Measurements from ENCODE around the gene SLC43A2. TPM values are rescaled to one million over a fixed set of nuclear protein-coding genes. Genes with fewer than 3 reads are reported as not detected.

Gene SLC43A2
- total RNA-seq, 1 experiment from 2014 or later, result 11.0 TPM

- TF ChIP-seq ZNF532 (CRISPR knock-in tag; IDR thresholded peaks at IDR 0.05; ENCODE audit: borderline replicate concordance), result no peak
- TF ChIP-seq ZNF232 (CRISPR knock-in tag; IDR thresholded peaks at IDR 0.05), result no peak
- no peak for TF ChIP-seq ZNF138 (CRISPR knock-in tag; conservative IDR thresholded peaks at IDR 0.05)
- TF ChIP-seq ZBTB21 (CRISPR knock-in tag; IDR thresholded peaks at IDR 0.05; ENCODE audit: borderline replicate concordance), result no peak
- no peak for TF ChIP-seq NFE2L1 (CRISPR knock-in tag; IDR thresholded peaks at IDR 0.05)
- no peak for TF ChIP-seq GABPB1 (CRISPR knock-in tag; IDR thresholded peaks at IDR 0.05)
- TF ChIP-seq SOX15 (CRISPR knock-in tag; IDR thresholded peaks at IDR 0.05), result no peak
- no peak for TF ChIP-seq TEAD4 (CRISPR knock-in tag; IDR thresholded peaks at IDR 0.05)
- TF ChIP-seq KAT7 (CRISPR knock-in tag; IDR thresholded peaks at IDR 0.05; ENCODE audit: borderline replicate concordance), result no peak
- no peak for TF ChIP-seq NR3C1 (CRISPR knock-in tag; conservative IDR thresholded peaks at IDR 0.05; ENCODE audit: low read depth)
- TF ChIP-seq PREB (CRISPR knock-in tag; IDR thresholded peaks at IDR 0.05; ENCODE audit: borderline replicate concordance), result no peak
- no peak for TF ChIP-seq FOXP1 (CRISPR knock-in tag; IDR thresholded peaks at IDR 0.05; ENCODE audit: borderline replicate concordance)
- no peak for TF ChIP-seq AR (CRISPR knock-in tag; IDR thresholded peaks at IDR 0.05)
- TF ChIP-seq CREB1 (CRISPR knock-in tag; IDR thresholded peaks at IDR 0.05), result no peak
- TF ChIP-seq TP53 (CRISPR knock-in tag; IDR thresholded peaks at IDR 0.05), result no peak
- TF ChIP-seq ZNF512 (CRISPR knock-in tag; IDR thresholded peaks at IDR 0.05; ENCODE audit: borderline replicate concordance), result no peak
- no peak for TF ChIP-seq SMAD4 (CRISPR knock-in tag; IDR thresholded peaks at IDR 0.05)
- no peak for TF ChIP-seq MXD4 (CRISPR knock-in tag; IDR thresholded peaks at IDR 0.05; ENCODE audit: borderline replicate concordance)
- no peak for TF ChIP-seq ZNF423 (CRISPR knock-in tag; IDR thresholded peaks at IDR 0.05)
- H3K36me3 Mint-ChIP-seq, result peaks cover 41% of the 10 kb centered on the region
- H3K4me3 Mint-ChIP-seq, result no peak overlapping the region
- DNase-seq (ENCODE audit: low spot score), result no peak
- H3K4me1 Mint-ChIP-seq, result no peaks in the 10 kb centered on the region
- ATAC-seq, result peak; percentile 22
- no peaks in the 10 kb centered on the region for H3K27me3 Mint-ChIP-seq (ENCODE audit: low read depth)
- H3K9me3 Mint-ChIP-seq, result no peaks in the 10 kb centered on the region
- ChIA-PET CTCF (interaction anchor here (0.5 to 2.0 kb wide), 36 partner anchors 11 to 347 kb away, joined by 3 to 23 read pairs (median 4); partner anchors contain the start of genes CRK, INPP5K, MYO1C and PITPNA), POLR2A (interaction anchor here (1.0 kb wide), 1 partner anchor 13 kb away, joined by 3 read pairs; no protein-coding TSS in a partner anchor)
- H3K27ac Mint-ChIP-seq, result no peak overlapping the region
Measured at GRCh38 chr17:1533661-1534325, 94.8 kb downstream of the SLC43A2 start.
